HepG2 (cell line): ENCODE data around the gene RNF213. TPM values are rescaled to one million over a fixed set of nuclear protein-coding genes. Genes with fewer than 3 reads are reported as not detected.

Experiments
- ATAC-seq: fragments of 200-7000 bp; cut with Tn5 transposase; 3 replicates; pipeline ENCODE4 v1.9.1; 2020; ENCODE audit warnings: mild to moderate bottlenecking, moderate library complexity
- BruUV-seq: library from RNA; stranded (reverse); fragments of 400-500 nt; replicated peaks from 2 replicates; lab custom pipeline; 2021; lab: Mats Ljungman, UMichigan
- CTCF ChIA-PET: fragments of 300-600 bp; formaldehyde crosslinking; extraction: SDS; loops from one replicate; lab custom pipeline; 2021; ENCODE audit warnings: low total read pairs, inconsistent platforms, low intra/inter-chr PET ratio; lab: Yijun Ruan, JAX
- POLR2A ChIA-PET: fragments of 350-600 bp; sonication (Branson Sonifier 250); formaldehyde crosslinking; loops from one replicate; lab custom pipeline; 2020; ENCODE audit warnings: antibody characterized with exemption, inconsistent platforms; lab: Yijun Ruan, JAX
- DNase-seq: peaks from one replicate; pipeline ENCODE4 v3.0.0-alpha.2; 2015; ENCODE audit warnings: low spot score
- FAIRE-seq: peaks from 3 replicates; lab custom pipeline; 2011; peaks lifted over from hg19 to GRCh38; lab: Jason Lieb, UNC
- H2AFZ ChIP-seq: one replicate; pipeline ENCODE4 v1.6.1; 2011; ENCODE audit warnings: low read length, inconsistent platforms
- H3K27ac ChIP-seq: fragments of 300-600 bp; 3 replicates; pipeline ENCODE4 v1.8.0; 2011; ENCODE audit warnings: mixed run types, mild to moderate bottlenecking, mixed read lengths, low read length, inconsistent platforms; ENCODE audit not compliant: insufficient read depth; ENCODE audit errors: extremely low read length
- H3K27me3 ChIP-seq, 2 experiments: fragments of 200-600 bp in 1 of 2; 2 replicates in 1 of 2; 3 replicates in 1 of 2; pipeline versions ENCODE4 v1.6.0 to v1.8.0; 2011; ENCODE audit warnings: low read length in 2 of 2, mild to moderate bottlenecking in 2 of 2, moderate library complexity in 2 of 2, inconsistent platforms in 1 of 2; ENCODE audit not compliant: insufficient read depth in 2 of 2, control insufficient read depth in 1 of 2
- H3K36me3 ChIP-seq, 2 experiments: fragments of 200-600 bp in 1 of 2; replicated peaks in 1 of 2; 2 replicates in 1 of 2; 3 replicates in 1 of 2; pipeline versions ENCODE4 v1.5.1 to v1.8.0; 2011; ENCODE audit warnings: low read length in 2 of 2, inconsistent platforms in 1 of 2; ENCODE audit not compliant: insufficient read depth in 2 of 2, control insufficient read depth in 1 of 2
- H3K4me1 ChIP-seq: 2 replicates; pipeline ENCODE4 v1.5.1; 2012; ENCODE audit warnings: low read length, inconsistent platforms; ENCODE audit not compliant: insufficient read depth
- H3K4me2 ChIP-seq: 2 replicates; pipeline ENCODE4 v1.6.0; 2011; ENCODE audit warnings: low read depth, low read length, inconsistent platforms
- H3K4me3 ChIP-seq, 3 experiments: fragments of 200-600 bp in 1 of 3; sonication (generic), shearing (Covaris generic) in 1 of 3; replicated peaks in 1 of 3; 2 replicates each; pipeline ENCODE4 v1.5.1; 2011 to 2016; ENCODE audit warnings: low read length in 3 of 3, inconsistent platforms in 2 of 3, low read depth in 2 of 3, mild to moderate bottlenecking in 2 of 3, control low read depth in 1 of 3, mixed read lengths in 1 of 3; ENCODE audit not compliant: insufficient read depth in 1 of 3
- H3K79me2 ChIP-seq: one replicate; pipeline ENCODE4 v1.6.1; 2011; ENCODE audit warnings: low read length, inconsistent platforms; ENCODE audit not compliant: insufficient read depth
- H3K9ac ChIP-seq: 2 replicates; pipeline ENCODE4 v1.6.0; 2011; ENCODE audit warnings: mild to moderate bottlenecking, low read depth, low read length, inconsistent platforms; ENCODE audit not compliant: insufficient read depth
- H3K9me3 ChIP-seq: 2 replicates; pipeline ENCODE4 v1.5.1; 2012; ENCODE audit warnings: mild to moderate bottlenecking, low read length
- H4K20me1 ChIP-seq: 2 replicates; pipeline ENCODE4 v1.6.0; 2011; ENCODE audit warnings: inconsistent platforms, mild to moderate bottlenecking, low read length, moderate library complexity; ENCODE audit not compliant: insufficient read depth
- AGO2 ChIP-seq: fragments of 200-400 bp; formaldehyde crosslinking; optimal IDR thresholded peaks from 2 replicates; pipeline ENCODE3; 2017; ENCODE audit warnings: mild to moderate bottlenecking, low read depth, low read length, moderate library complexity
- DNMT1 ChIP-seq: sonication (generic); formaldehyde crosslinking; IDR thresholded peaks from 2 replicates; pipeline ENCODE4 v1.5.1; 2020; ENCODE audit warnings: mild to moderate bottlenecking, missing genetic modification reagents
- FOSL2 ChIP-seq: sonication (generic); formaldehyde crosslinking; IDR thresholded peaks from 2 replicates; pipeline ENCODE4 v1.4.0; 2020; ENCODE audit warnings: missing genetic modification reagents
- NFIB ChIP-seq: sonication (generic); formaldehyde crosslinking; IDR thresholded peaks from 2 replicates; pipeline ENCODE4 v1.9.0; 2021; ENCODE audit warnings: missing genetic modification reagents, mild to moderate bottlenecking, borderline replicate concordance
- RFX1 ChIP-seq: fragments of 450-650 bp; IDR thresholded peaks from 2 replicates; pipeline ENCODE4 v1.6.1; 2017
- RNF2 ChIP-seq: fragments of 450-650 bp; conservative IDR thresholded peaks from 2 replicates; pipeline ENCODE4 v1.6.1; 2016; ENCODE audit warnings: low read depth
- SIN3A ChIP-seq: IDR thresholded peaks from 2 replicates; pipeline ENCODE4 v1.6.1; 2011; ENCODE audit warnings: low read depth, mild to moderate bottlenecking, control low read depth, low read length, borderline replicate concordance
- SMAD1 ChIP-seq: sonication (generic); formaldehyde crosslinking; IDR thresholded peaks from 2 replicates; pipeline ENCODE4 v1.4.0; 2020; ENCODE audit warnings: missing genetic modification reagents, low read depth, mild to moderate bottlenecking, borderline replicate concordance
- SYNCRIP ChIP-seq: fragments of 200-400 bp; formaldehyde crosslinking; IDR thresholded peaks from 2 replicates; pipeline ENCODE4 v1.6.1; 2018; ENCODE audit warnings: mild to moderate bottlenecking, low read depth, low read length; ENCODE audit not compliant: insufficient read depth
- ZNF251 ChIP-seq: sonication (generic); formaldehyde crosslinking; IDR thresholded peaks from 2 replicates; pipeline ENCODE4 v1.9.0; 2021; ENCODE audit warnings: mild to moderate bottlenecking, missing genetic modification reagents
- ZNF562 ChIP-seq: sonication (generic); formaldehyde crosslinking; IDR thresholded peaks from 2 replicates; pipeline ENCODE4 v1.8.0; 2022; ENCODE audit warnings: missing genetic modification reagents, borderline replicate concordance
- ZNF615 ChIP-seq: sonication (generic); formaldehyde crosslinking; IDR thresholded peaks from 2 replicates; pipeline ENCODE4 v1.5.0; 2020; ENCODE audit warnings: mild to moderate bottlenecking, missing genetic modification reagents, borderline replicate concordance
- ZNF766 ChIP-seq: sonication (generic); formaldehyde crosslinking; IDR thresholded peaks from 2 replicates; pipeline ENCODE4 v1.5.0; 2020; ENCODE audit warnings: missing genetic modification reagents, borderline replicate concordance
- ZNF883 ChIP-seq: sonication (generic); formaldehyde crosslinking; IDR thresholded peaks from 2 replicates; pipeline ENCODE4 v1.5.1; 2020; ENCODE audit warnings: mild to moderate bottlenecking, missing genetic modification reagents; ENCODE audit errors: not compliant biosample characterization
- ZNF891 ChIP-seq: sonication (generic); formaldehyde crosslinking; IDR thresholded peaks from 2 replicates; pipeline ENCODE4 v1.5.0; 2020; ENCODE audit warnings: mild to moderate bottlenecking, missing genetic modification reagents
- WGBS: methylation state at CpG from one replicate; pipeline ENCODE4 v1.1.6; 2017; ENCODE audit warnings: low lambda C conversion rate; 5-methylcytosine and 5-hydroxymethylcytosine counted together
- in situ Hi-C: cut with HindIII; loops from 2 replicates; pipeline ENCODE4 v1.10.0; 2017; ENCODE audit warnings: low pct_unique_long_range_greater_than_20kb; ENCODE audit not compliant: extremely low pct_ligation_motif_present
- intact Hi-C: fragments of 100-400 bp; cut with micrococcal nuclease; formaldehyde crosslinking; loops from one replicate; pipeline ENCODE4 v1.10.0; 2022; ENCODE audit not compliant: unreplicated experiment
- polyA plus RNA-seq, 8 experiments: library from polyadenylated mRNA; depleted of rRNA in 3 of 8; stranded (reverse) in 7 of 8; unstranded in 1 of 8; fragments of >200 nt; fragmentation: Illumina TruSeq in 4 of 8; extraction: Trizol in 4 of 8; gene quantifications; 2 replicates each; pipeline versions ENCODE4 v1.2.1 to v1.2.3, GENCODE V29; 2011 to 2016; ENCODE audit warnings: low read depth in 4 of 8, missing spikeins in 1 of 8, mixed read lengths in 1 of 8; ENCODE audit not compliant: insufficient read depth in 1 of 8
- total RNA-seq, 5 experiments: library from RNA; depleted of rRNA; stranded (reverse); fragments of >200 nt; fragmentation: Illumina TruSeq; extraction: Trizol; gene quantifications; 2 replicates each; pipeline ENCODE4 v1.2.3, GENCODE V29; 2016; ENCODE audit warnings: low read depth in 1 of 5
- TF ChIP-seq, protein P1 (sequence below): sonication (generic); formaldehyde crosslinking; IDR thresholded peaks from 2 replicates; pipeline ENCODE4 v1.9.0; 2022; ENCODE audit warnings: missing genetic modification reagents, mild to moderate bottlenecking, borderline replicate concordance
- TF ChIP-seq, protein P2 (sequence below): sonication (generic); formaldehyde crosslinking; IDR thresholded peaks from 2 replicates; pipeline ENCODE4 v1.5.1; 2020; ENCODE audit warnings: mild to moderate bottlenecking, missing genetic modification reagents, moderate library complexity

Gene RNF213
- total and polyA plus RNA-seq, 2 of the 13 experiments (the other 11 are each of a cell fraction or from before 2014, with no cell fraction given) = 38.6 to 38.7 TPM

DNA sequence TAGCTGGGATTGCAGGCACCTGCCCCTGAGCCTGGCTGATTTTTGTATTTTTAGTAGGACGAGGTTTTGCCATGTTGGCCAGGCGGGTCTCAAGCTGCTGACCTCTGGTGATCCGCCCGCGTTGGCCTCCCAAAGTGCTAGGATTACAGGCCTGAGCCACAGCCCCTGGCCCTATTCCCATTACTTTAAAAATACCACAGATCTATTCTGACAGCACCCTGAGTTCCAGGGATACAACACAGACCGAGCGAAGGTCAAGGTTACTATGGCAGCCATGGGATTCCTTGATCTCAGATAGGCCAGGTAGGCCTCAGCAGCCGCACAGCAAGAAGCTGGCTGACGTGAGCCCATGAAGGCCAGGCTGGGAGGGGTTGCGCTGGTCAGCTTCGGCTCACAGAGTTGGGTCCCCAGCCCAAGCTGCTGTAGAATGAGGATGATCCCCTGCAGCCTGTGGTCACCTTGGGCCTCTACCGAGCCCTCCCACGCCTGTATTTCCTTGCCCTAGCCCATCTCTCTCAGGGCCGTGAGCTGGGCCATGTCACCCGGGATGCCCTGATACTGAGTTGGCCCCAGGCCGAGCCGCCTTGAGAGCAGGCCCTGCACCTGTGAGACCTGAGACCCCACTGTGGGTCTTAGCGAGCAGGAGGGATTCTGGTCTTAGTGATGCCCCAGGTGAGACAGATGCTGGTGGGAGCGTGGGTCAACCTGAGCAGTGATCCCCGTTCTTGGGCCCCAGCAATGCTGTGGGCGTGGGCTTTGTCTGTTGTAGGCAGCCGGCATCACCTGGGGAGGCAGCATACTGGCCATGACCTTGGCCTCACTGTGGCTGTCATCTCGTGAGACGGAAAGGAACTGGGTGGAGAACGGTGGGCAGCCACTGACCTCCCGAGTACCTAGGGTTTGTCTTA is 16.9 kb upstream of the RNF213 start:
- H4K20me1 ChIP-seq = no peaks in the 10 kb centered on the region
- 88% methylated on average over 21 of the region's 26 CpGs for WGBS
- ATAC-seq (no peak; the same call in 2 of the 3 replicates), DNase-seq (no peak), FAIRE-seq (no peak)
- CTCF ChIA-PET = no interaction called here
- POLR2A ChIA-PET = interaction anchor here (0.8 to 0.9 kb wide), 2 partner anchors 15 to 19 kb away, joined by 3 to 4 read pairs; no protein-coding TSS in a partner anchor
- H3K9ac ChIP-seq = no peak overlapping the region
- no peak overlapping the region for H3K27ac ChIP-seq
- H3K27me3 ChIP-seq = no peaks in the 10 kb centered on the region; a peak in 1 of 5 replicates
- in situ Hi-C loops (no loop called here), intact Hi-C loops (no loop called here)
- H3K4me1 ChIP-seq = no peaks in the 10 kb centered on the region
- no peak overlapping the region for H3K4me3 ChIP-seq
- H3K36me3 ChIP-seq = peaks cover 6 to 20% of the 10 kb centered on the region in 2 experiments; a peak in 4 of 5 replicates
- H3K4me2 ChIP-seq = no peak overlapping the region
- no peaks in the 10 kb centered on the region for H3K79me2 ChIP-seq
- H2AFZ ChIP-seq = no peak overlapping the region
- BruUV-seq = no TSS peak
- H3K9me3 ChIP-seq = no peaks in the 10 kb centered on the region
- TF ChIP-seq AGO2 = peak; percentile 36
- TF ChIP-seq ZNF251 (CRISPR knock-in tag) = no peak
- TF ChIP-seq RNF2 = no peak
- TF ChIP-seq ZNF562 (CRISPR knock-in tag) = no peak
- TF ChIP-seq ZNF891 (CRISPR knock-in tag) = no peak
- TF ChIP-seq SYNCRIP = no peak
- peak; percentile 25 for TF ChIP-seq ZNF883 (CRISPR knock-in tag)
- no peak for TF ChIP-seq RFX1
- TF ChIP-seq, protein P1, sequence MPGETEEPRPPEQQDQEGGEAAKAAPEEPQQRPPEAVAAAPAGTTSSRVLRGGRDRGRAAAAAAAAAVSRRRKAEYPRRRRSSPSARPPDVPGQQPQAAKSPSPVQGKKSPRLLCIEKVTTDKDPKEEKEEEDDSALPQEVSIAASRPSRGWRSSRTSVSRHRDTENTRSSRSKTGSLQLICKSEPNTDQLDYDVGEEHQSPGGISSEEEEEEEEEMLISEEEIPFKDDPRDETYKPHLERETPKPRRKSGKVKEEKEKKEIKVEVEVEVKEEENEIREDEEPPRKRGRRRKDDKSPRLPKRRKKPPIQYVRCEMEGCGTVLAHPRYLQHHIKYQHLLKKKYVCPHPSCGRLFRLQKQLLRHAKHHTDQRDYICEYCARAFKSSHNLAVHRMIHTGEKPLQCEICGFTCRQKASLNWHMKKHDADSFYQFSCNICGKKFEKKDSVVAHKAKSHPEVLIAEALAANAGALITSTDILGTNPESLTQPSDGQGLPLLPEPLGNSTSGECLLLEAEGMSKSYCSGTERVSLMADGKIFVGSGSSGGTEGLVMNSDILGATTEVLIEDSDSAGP = no peak
- no peak for TF ChIP-seq ZNF766
- TF ChIP-seq, protein P2, sequence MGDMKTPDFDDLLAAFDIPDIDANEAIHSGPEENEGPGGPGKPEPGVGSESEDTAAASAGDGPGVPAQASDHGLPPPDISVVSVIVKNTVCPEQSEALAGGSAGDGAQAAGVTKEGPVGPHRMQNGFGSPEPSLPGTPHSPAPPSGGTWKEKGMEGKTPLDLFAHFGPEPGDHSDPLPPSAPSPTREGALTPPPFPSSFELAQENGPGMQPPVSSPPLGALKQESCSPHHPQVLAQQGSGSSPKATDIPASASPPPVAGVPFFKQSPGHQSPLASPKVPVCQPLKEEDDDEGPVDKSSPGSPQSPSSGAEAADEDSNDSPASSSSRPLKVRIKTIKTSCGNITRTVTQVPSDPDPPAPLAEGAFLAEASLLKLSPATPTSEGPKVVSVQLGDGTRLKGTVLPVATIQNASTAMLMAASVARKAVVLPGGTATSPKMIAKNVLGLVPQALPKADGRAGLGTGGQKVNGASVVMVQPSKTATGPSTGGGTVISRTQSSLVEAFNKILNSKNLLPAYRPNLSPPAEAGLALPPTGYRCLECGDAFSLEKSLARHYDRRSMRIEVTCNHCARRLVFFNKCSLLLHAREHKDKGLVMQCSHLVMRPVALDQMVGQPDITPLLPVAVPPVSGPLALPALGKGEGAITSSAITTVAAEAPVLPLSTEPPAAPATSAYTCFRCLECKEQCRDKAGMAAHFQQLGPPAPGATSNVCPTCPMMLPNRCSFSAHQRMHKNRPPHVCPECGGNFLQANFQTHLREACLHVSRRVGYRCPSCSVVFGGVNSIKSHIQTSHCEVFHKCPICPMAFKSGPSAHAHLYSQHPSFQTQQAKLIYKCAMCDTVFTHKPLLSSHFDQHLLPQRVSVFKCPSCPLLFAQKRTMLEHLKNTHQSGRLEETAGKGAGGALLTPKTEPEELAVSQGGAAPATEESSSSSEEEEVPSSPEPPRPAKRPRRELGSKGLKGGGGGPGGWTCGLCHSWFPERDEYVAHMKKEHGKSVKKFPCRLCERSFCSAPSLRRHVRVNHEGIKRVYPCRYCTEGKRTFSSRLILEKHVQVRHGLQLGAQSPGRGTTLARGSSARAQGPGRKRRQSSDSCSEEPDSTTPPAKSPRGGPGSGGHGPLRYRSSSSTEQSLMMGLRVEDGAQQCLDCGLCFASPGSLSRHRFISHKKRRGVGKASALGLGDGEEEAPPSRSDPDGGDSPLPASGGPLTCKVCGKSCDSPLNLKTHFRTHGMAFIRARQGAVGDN = peak; percentile 31; the same call in 1 of the 2 replicates
- no peak for TF ChIP-seq NFIB (CRISPR knock-in tag)
- no peak for TF ChIP-seq ZNF615 (CRISPR knock-in tag)
- no peak for TF ChIP-seq SMAD1 (CRISPR knock-in tag)
- TF ChIP-seq DNMT1 (CRISPR knock-in tag) = 0 out of 2 replicates have a peak, but pooled peaks have one; percentile 3
- TF ChIP-seq FOSL2 (CRISPR knock-in tag) = no peak
- no peak for TF ChIP-seq SIN3A
